T-helper 9 cell (primary cell): ENCODE data around the gene SMIM28.

Experiments used
- DNase-seq: peaks from one replicate; pipeline ENCODE4 v3.0.0-alpha.2; 2020

SMIM28 gene

GRCh38 chr6:138374815-138375214 is 2.9 kb upstream of the SMIM28 start:
- DNase-seq: no peak

- no peak for DNase-seq
Measured at GRCh38 chr6:138377042-138377441, 663 bp upstream of the SMIM28 start.

- no peak for DNase-seq
Measured at GRCh38 chr6:138378463-138378862, 758 bp downstream of the SMIM28 start.

GRCh38 chr6:138382498-138383265 is 5.0 kb downstream of the SMIM28 start:
- DNase-seq: no peak

GRCh38 chr6:138383776-138384175 is 6.1 kb downstream of the SMIM28 start:
- no peak for DNase-seq

- no peak for DNase-seq
Measured at GRCh38 chr6:138386897-138387296, 9.2 kb downstream of the SMIM28 start.

GRCh38 chr6:138387577-138388368 is 10.1 kb downstream of the SMIM28 start:
- no peak for DNase-seq

GRCh38 chr6:138389551-138389950 is 11.8 kb downstream of the SMIM28 start:
- no peak for DNase-seq

- no peak for DNase-seq
Measured at GRCh38 chr6:138393871-138394783, 16.4 kb downstream of the SMIM28 start.

GRCh38 chr6:138396709-138397108 is 19.0 kb downstream of the SMIM28 start:
- no peak for DNase-seq

GRCh38 chr6:138397128-138398122 is 19.7 kb downstream of the SMIM28 start:
- no peak for DNase-seq

- DNase-seq: no peak
Measured at GRCh38 chr6:138400326-138400725, 22.6 kb downstream of the SMIM28 start.

GRCh38 chr6:138401960-138402837 is 24.5 kb downstream of the SMIM28 start:
- DNase-seq: no peak

- no peak for DNase-seq
Measured at GRCh38 chr6:138402838-138403187, 25.1 kb downstream of the SMIM28 start.

- no peak for DNase-seq
Measured at GRCh38 chr6:138403324-138403800, 25.7 kb downstream of the SMIM28 start.

- DNase-seq: peak; percentile 91
Measured at GRCh38 chr6:138403801-138404665, 26.3 kb downstream of the SMIM28 start, which contains the start of gene HEBP2. Gene HEBP2 (plus strand): TSS chr6:138404223. CDS start chr6:138404496, 273 bp downstream.

- DNase-seq: peak; percentile 28
Measured at GRCh38 chr6:138404666-138405337, 27.1 kb downstream of the SMIM28 start.

GRCh38 chr6:138405816-138406413 is 28.2 kb downstream of the SMIM28 start:
- DNase-seq: no peak
